Measurements from ENCODE around the gene MYOZ3.
A peak's percentile ranks its signal among the peaks of the same experiment; 100 is the strongest.

MYOZ3 gene

DNA sequence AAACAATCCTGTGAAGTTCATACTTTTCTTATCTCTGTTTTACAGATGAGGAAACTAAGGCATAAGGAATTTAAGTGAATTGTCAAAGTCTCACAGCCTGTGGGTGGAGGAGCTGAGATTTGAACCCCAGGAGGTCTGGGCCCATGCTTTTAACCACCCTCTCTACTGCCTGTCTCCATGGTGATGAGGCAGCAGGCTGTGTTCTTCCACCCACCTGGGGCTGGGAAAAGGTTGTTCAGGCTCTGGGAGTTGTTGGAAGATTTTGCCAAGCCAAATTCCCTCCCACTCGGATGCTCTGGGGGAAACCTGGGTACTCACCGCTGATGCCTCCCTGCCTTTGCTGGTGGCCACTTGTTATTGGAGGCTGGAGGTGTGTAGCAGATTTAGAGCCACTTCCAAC lies 38.9 kb upstream of the MYOZ3 start:
- H2BK12ac ChIP-seq (ENCODE audit: low read length in 2 of 2): no peak overlapping the region
- H3K9me3 ChIP-seq (ENCODE audit: control insufficient read depth, low read length): no peaks in the 10 kb centered on the region
- DNase-seq: no peak
- H3K27ac ChIP-seq (ENCODE audit: low read length, poor library complexity, severe bottlenecking): no peak overlapping the region
- H3K4me3 ChIP-seq (ENCODE audit: insufficient read depth in 1 of 2, low read depth in 1 of 2, low read length in 2 of 2): no peak overlapping the region
- H3K9ac ChIP-seq (ENCODE audit: low read length): no peak overlapping the region
- no peak overlapping the region for H3K4ac ChIP-seq (ENCODE audit: low read depth in 1 of 2, low read length in 2 of 2)
- no peaks in the 10 kb centered on the region for H3K36me3 ChIP-seq (ENCODE audit: control insufficient read depth in 1 of 2, insufficient read depth in 2 of 2, low read depth in 1 of 2, low read length in 2 of 2)
- no peak overlapping the region for H3K18ac ChIP-seq (ENCODE audit: low read depth in 1 of 2, low read length in 2 of 2)
- no peak overlapping the region for H2BK5ac ChIP-seq (ENCODE audit: low read depth, low read length, poor library complexity, severe bottlenecking)
- no peak overlapping the region for H4K91ac ChIP-seq (ENCODE audit: low read length)
- no peak overlapping the region for H2AFZ ChIP-seq (ENCODE audit: low read depth, low read length)
- no peak overlapping the region for H2BK15ac ChIP-seq (ENCODE audit: low read depth, poor library complexity, severe bottlenecking)
- no peak overlapping the region for H2AK5ac ChIP-seq (ENCODE audit: low read length, severe bottlenecking)
- H3K79me1 ChIP-seq (replicated peaks; ENCODE audit: low read length, poor library complexity, severe bottlenecking): no peaks in the 10 kb centered on the region
- no peak overlapping the region for H3K23ac ChIP-seq (ENCODE audit: low read length in 2 of 2)
- no peak overlapping the region for H3K14ac ChIP-seq (ENCODE audit: low read length in 2 of 2)
- peaks cover 0 to 37% of the 10 kb centered on the region in 2 experiments for H3K27me3 ChIP-seq (ENCODE audit: control insufficient read depth in 1 of 2, insufficient read depth in 1 of 2, low read length in 2 of 2)
- H4K8ac ChIP-seq (ENCODE audit: low read length): no peak overlapping the region
- no peak overlapping the region for H3K4me2 ChIP-seq (ENCODE audit: low read length, poor library complexity, severe bottlenecking)
- H3K4me1 ChIP-seq (ENCODE audit: control insufficient read depth, insufficient read depth, low read depth, low read length): peaks cover 27% of the 10 kb centered on the region
- WGBS: 46% methylated on average over 2 of the region's 2 CpGs
- H2BK120ac ChIP-seq (ENCODE audit: low read depth, low read length): no peak overlapping the region

GRCh38 chr5:150623152-150623877 lies 37.7 kb upstream of the MYOZ3 start:
- Histone ChIP-seq H3K18ac (ENCODE audit: low read depth in 1 of 2, low read length in 2 of 2) (no peak overlapping the region), H4K91ac (ENCODE audit: low read length) (no peak overlapping the region), H2BK15ac (ENCODE audit: low read depth, poor library complexity, severe bottlenecking) (no peak overlapping the region), H3K27me3 (ENCODE audit: control insufficient read depth in 1 of 2, insufficient read depth in 1 of 2, low read length in 2 of 2) (peaks cover 0 to 37% of the 10 kb centered on the region in 2 experiments), H2BK5ac (ENCODE audit: low read depth, low read length, poor library complexity, severe bottlenecking) (no peak overlapping the region), H2AK5ac (ENCODE audit: low read length, severe bottlenecking) (no peak overlapping the region), H3K4me1 (ENCODE audit: control insufficient read depth, insufficient read depth, low read depth, low read length) (peaks cover 25% of the 10 kb centered on the region), H3K4me2 (ENCODE audit: low read length, poor library complexity, severe bottlenecking) (no peak overlapping the region), H2BK120ac (ENCODE audit: low read depth, low read length) (no peak overlapping the region), H3K9ac (ENCODE audit: low read length) (no peak overlapping the region), H3K27ac (ENCODE audit: low read length, poor library complexity, severe bottlenecking) (no peak overlapping the region), H3K4ac (ENCODE audit: low read depth in 1 of 2, low read length in 2 of 2) (no peak overlapping the region), H3K79me1 (replicated peaks; ENCODE audit: low read length, poor library complexity, severe bottlenecking) (no peaks in the 10 kb centered on the region), H2AFZ (ENCODE audit: low read depth, low read length) (no peak overlapping the region), H3K23ac (ENCODE audit: low read length in 2 of 2) (no peak overlapping the region), H3K4me3 (ENCODE audit: insufficient read depth in 1 of 2, low read depth in 1 of 2, low read length in 2 of 2) (no peak overlapping the region), H4K8ac (ENCODE audit: low read length) (no peak overlapping the region), H3K9me3 (ENCODE audit: control insufficient read depth, low read length) (no peaks in the 10 kb centered on the region), H3K36me3 (ENCODE audit: control insufficient read depth in 1 of 2, insufficient read depth in 2 of 2, low read depth in 1 of 2, low read length in 2 of 2) (no peaks in the 10 kb centered on the region), H3K14ac (ENCODE audit: low read length in 2 of 2) (no peak overlapping the region), H2BK12ac (ENCODE audit: low read length in 2 of 2) (no peak overlapping the region)
- 77% methylated on average over 7 of the region's 7 CpGs for WGBS
- no peak for DNase-seq

- WGBS: 79% methylated on average over 5 of the region's 5 CpGs
- DNase-seq: no peak
These were observed 37.2 kb upstream of the MYOZ3 start for GRCh38 chr5:150623878-150624216.

GRCh38 chr5:150624334-150625163 lies 36.5 kb upstream of the MYOZ3 start:
- peak overlapping the region; percentile 5 for H4K8ac ChIP-seq (ENCODE audit: low read length)
- peak overlapping the region; percentile 3 to 60 for H3K4ac ChIP-seq (ENCODE audit: low read depth in 1 of 2, low read length in 2 of 2)
- no peak overlapping the region for H3K27ac ChIP-seq (ENCODE audit: low read length, poor library complexity, severe bottlenecking)
- H3K23ac ChIP-seq (ENCODE audit: low read length in 2 of 2): no peak overlapping the region
- no peak overlapping the region for H2BK5ac ChIP-seq (ENCODE audit: low read depth, low read length, poor library complexity, severe bottlenecking)
- peak overlapping the region; percentile 0 to 1 for H2BK12ac ChIP-seq (ENCODE audit: low read length in 2 of 2)
- no peaks in the 10 kb centered on the region for H3K36me3 ChIP-seq (ENCODE audit: control insufficient read depth in 1 of 2, insufficient read depth in 2 of 2, low read depth in 1 of 2, low read length in 2 of 2)
- no peak for DNase-seq
- H2BK15ac ChIP-seq (ENCODE audit: low read depth, poor library complexity, severe bottlenecking): peak overlapping the region; percentile 31
- no peaks in the 10 kb centered on the region for H3K9me3 ChIP-seq (ENCODE audit: control insufficient read depth, low read length)
- peaks cover 0 to 37% of the 10 kb centered on the region in 2 experiments for H3K27me3 ChIP-seq (ENCODE audit: control insufficient read depth in 1 of 2, insufficient read depth in 1 of 2, low read length in 2 of 2)
- WGBS: 9% methylated on average over 33 of the region's 74 CpGs
- H3K14ac ChIP-seq (ENCODE audit: low read length in 2 of 2): peak overlapping the region in 1 of 2 experiments; percentile 37
- peaks cover 19% of the 10 kb centered on the region for H3K4me1 ChIP-seq (ENCODE audit: control insufficient read depth, insufficient read depth, low read depth, low read length)
- peak overlapping the region; percentile 67 for H2BK120ac ChIP-seq (ENCODE audit: low read depth, low read length)
- peak overlapping the region; percentile 84 for H3K4me2 ChIP-seq (ENCODE audit: low read length, poor library complexity, severe bottlenecking)
- peak overlapping the region in 1 of 2 experiments; percentile 86 for H3K18ac ChIP-seq (ENCODE audit: low read depth in 1 of 2, low read length in 2 of 2)
- peak overlapping the region; percentile 67 for H3K9ac ChIP-seq (ENCODE audit: low read length)
- H4K91ac ChIP-seq (ENCODE audit: low read length): peak overlapping the region; percentile 40
- H2AFZ ChIP-seq (ENCODE audit: low read depth, low read length): peak overlapping the region; percentile 66
- no peak overlapping the region for H2AK5ac ChIP-seq (ENCODE audit: low read length, severe bottlenecking)
- peak overlapping the region; percentile 57 to 79 for H3K4me3 ChIP-seq (ENCODE audit: insufficient read depth in 1 of 2, low read depth in 1 of 2, low read length in 2 of 2)
- no peaks in the 10 kb centered on the region for H3K79me1 ChIP-seq (replicated peaks; ENCODE audit: low read length, poor library complexity, severe bottlenecking)

More at GRCh38 chr5:150623878-150624216, 37.2 kb upstream of the MYOZ3 start:
- H3K27me3 ChIP-seq (ENCODE audit: control insufficient read depth in 1 of 2, insufficient read depth in 1 of 2, low read length in 2 of 2): peaks cover 0 to 37% of the 10 kb centered on the region in 2 experiments
- H2AFZ ChIP-seq (ENCODE audit: low read depth, low read length): no peak overlapping the region
- peaks cover 22% of the 10 kb centered on the region for H3K4me1 ChIP-seq (ENCODE audit: control insufficient read depth, insufficient read depth, low read depth, low read length)
- peak overlapping the region in 1 of 2 experiments; percentile 10 for H3K4ac ChIP-seq (ENCODE audit: low read depth in 1 of 2, low read length in 2 of 2)
- H3K4me2 ChIP-seq (ENCODE audit: low read length, poor library complexity, severe bottlenecking): no peak overlapping the region
- peak overlapping the region; percentile 18 for H4K91ac ChIP-seq (ENCODE audit: low read length)
- H2BK15ac ChIP-seq (ENCODE audit: low read depth, poor library complexity, severe bottlenecking): peak overlapping the region; percentile 60
- H4K8ac ChIP-seq (ENCODE audit: low read length): peak overlapping the region; percentile 45
- H3K18ac ChIP-seq (ENCODE audit: low read depth in 1 of 2, low read length in 2 of 2): no peak overlapping the region
- H3K14ac ChIP-seq (ENCODE audit: low read length in 2 of 2): no peak overlapping the region
- H3K9me3 ChIP-seq (ENCODE audit: control insufficient read depth, low read length): no peaks in the 10 kb centered on the region
- H2BK120ac ChIP-seq (ENCODE audit: low read depth, low read length): no peak overlapping the region
- no peak overlapping the region for H3K9ac ChIP-seq (ENCODE audit: low read length)
- no peaks in the 10 kb centered on the region for H3K36me3 ChIP-seq (ENCODE audit: control insufficient read depth in 1 of 2, insufficient read depth in 2 of 2, low read depth in 1 of 2, low read length in 2 of 2)
- no peaks in the 10 kb centered on the region for H3K79me1 ChIP-seq (replicated peaks; ENCODE audit: low read length, poor library complexity, severe bottlenecking)
- H2AK5ac ChIP-seq (ENCODE audit: low read length, severe bottlenecking): no peak overlapping the region
- peak overlapping the region; percentile 15 to 21 for H2BK12ac ChIP-seq (ENCODE audit: low read length in 2 of 2)
- H2BK5ac ChIP-seq (ENCODE audit: low read depth, low read length, poor library complexity, severe bottlenecking): no peak overlapping the region
- peak overlapping the region in 1 of 2 experiments; percentile 56 for H3K4me3 ChIP-seq (ENCODE audit: insufficient read depth in 1 of 2, low read depth in 1 of 2, low read length in 2 of 2)
- no peak overlapping the region for H3K27ac ChIP-seq (ENCODE audit: low read length, poor library complexity, severe bottlenecking)
- no peak overlapping the region for H3K23ac ChIP-seq (ENCODE audit: low read length in 2 of 2)
